Right lobe of liver (tissue), 6 donors: Measurements from ENCODE around the gene CDKL5. TPM values are rescaled to one million over a fixed set of nuclear protein-coding genes. Genes with fewer than 3 reads are reported as not detected.

Source experiments
- ATAC-seq, 4 donors: fragments of 200-7000 bp; cut with Tn5 transposase; one replicate each; pipeline ENCODE4 v1.9.1; 2020; ENCODE audit warnings: mild to moderate bottlenecking in 4 of 4, moderate library complexity in 4 of 4
- DNase-seq, 3 donors: peaks; one replicate each; pipeline ENCODE4 v3.0.0-alpha.2; 2020
- H3K27ac ChIP-seq, 3 donors: fragments of 200-600 bp; one replicate each; pipeline ENCODE4 v1.8.0; 2022
- H3K27me3 ChIP-seq, 2 donors: fragments of 200-600 bp; one replicate each; pipeline ENCODE4 v1.8.0; 2022
- H3K36me3 ChIP-seq, 4 donors: fragments of 200-600 bp; sonication (generic) in 1 of 4; one replicate each; pipeline versions ENCODE4 v1.5.1 to v1.8.0; 2017 to 2022; ENCODE audit warnings: control low read depth in 1 of 4
- H3K4me1 ChIP-seq, 4 donors: fragments of 200-600 bp; sonication (generic) in 1 of 4; one replicate each; pipeline versions ENCODE4 v1.5.1 to v1.8.0; 2017 to 2022; ENCODE audit warnings: control low read depth in 1 of 4
- H3K4me3 ChIP-seq, 3 donors: fragments of 200-600 bp; one replicate each; pipeline ENCODE4 v1.8.0; 2022
- H3K9me3 ChIP-seq, 4 donors: fragments of 200-600 bp; sonication (generic) in 1 of 4; one replicate each; pipeline versions ENCODE4 v1.5.1 to v1.8.0; 2017 to 2022; ENCODE audit warnings: control low read depth in 1 of 4
- POLR2A ChIP-seq: fragments of 450-650 bp; IDR thresholded peaks from one replicate; pipeline ENCODE4 v1.6.1; 2017; ENCODE audit warnings: antibody characterized with exemption, mild to moderate bottlenecking
- WGBS: methylation state at CpG from one replicate; pipeline ENCODE4 v1.1.6; 2018; ENCODE audit warnings: low coverage, low lambda C conversion rate; ENCODE audit not compliant: insufficient coverage; ENCODE audit errors: missing lambda C conversion rate; 5-methylcytosine and 5-hydroxymethylcytosine counted together
- intact Hi-C, 2 donors: fragments of 100-400 bp; cut with DNase I; formaldehyde crosslinking; loops; one replicate each; pipeline versions ENCODE4 v1.11.2 to v1.14.1; 2022
- total RNA-seq, 6 experiments: library from RNA; depleted of rRNA in 2 of 6; stranded (reverse); fragments of >200 nt in 2 of 6; fragmentation: NEBNext Ultra II Directional in 3 of 6; extraction: Animal tissue kit (Norgen Biotek cat#: 25700) in 3 of 6; gene quantifications; one replicate each; pipeline versions ENCODE4 v1.1.0 to v1.2.4, GENCODE V29; 2016 to 2023
- TF ChIP-seq, protein P1 (sequence below), 4 donors: fragments of 200-600 bp in 3 of 4; fragments of 450-650 bp in 1 of 4; IDR thresholded peaks; one replicate each; pipeline versions ENCODE4 v1.5.1 to v1.8.0; 2016 to 2022; ENCODE audit warnings: antibody characterized with exemption in 4 of 4, mild to moderate bottlenecking in 2 of 4
- donor health status: DM: no; HTN: yes; CAD: no.
- donor health status: DM: no; HTN: no; CAD: no.
- donor health status: DM: no; HTN: no; CAD: no.
- donor health status: DM: no; HTN: yes; CAD: no.
- donor health status: DM: no; HTN: yes; CAD: no.

Gene CDKL5
- total RNA-seq, 6 experiments from 2014 or later = 1.7 to 3.1 (median 2.4) TPM

DNA sequence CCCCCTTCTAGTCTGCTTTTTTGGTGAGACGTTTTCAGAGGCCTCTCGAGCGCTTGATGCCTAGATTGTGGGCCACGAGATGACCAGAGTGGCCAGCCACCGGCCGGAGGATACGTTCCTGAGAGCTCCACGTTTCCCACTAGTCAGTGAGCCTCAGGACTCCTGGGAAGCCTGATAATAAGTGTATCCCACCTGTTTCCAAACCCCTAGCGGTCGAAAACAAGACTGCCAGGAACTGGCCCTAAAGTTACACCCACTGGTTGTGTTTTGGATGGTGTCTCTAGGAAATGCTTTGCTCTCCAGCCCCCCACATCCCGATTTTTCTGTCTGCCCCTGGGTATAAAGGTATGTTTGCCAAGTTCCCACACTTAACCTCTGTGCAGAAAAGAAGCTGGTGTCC, 251.1 kb downstream of the CDKL5 start:
- no peak overlapping the region for H3K27ac ChIP-seq
- no peak overlapping the region for H3K4me3 ChIP-seq
- intact Hi-C loops = no loop called here
- H3K9me3 ChIP-seq = no peaks in the 10 kb centered on the region
- DNase-seq (no peak), ATAC-seq (no peak)
- H3K4me1 ChIP-seq = no peaks in the 10 kb centered on the region
- TF ChIP-seq, protein P1, sequence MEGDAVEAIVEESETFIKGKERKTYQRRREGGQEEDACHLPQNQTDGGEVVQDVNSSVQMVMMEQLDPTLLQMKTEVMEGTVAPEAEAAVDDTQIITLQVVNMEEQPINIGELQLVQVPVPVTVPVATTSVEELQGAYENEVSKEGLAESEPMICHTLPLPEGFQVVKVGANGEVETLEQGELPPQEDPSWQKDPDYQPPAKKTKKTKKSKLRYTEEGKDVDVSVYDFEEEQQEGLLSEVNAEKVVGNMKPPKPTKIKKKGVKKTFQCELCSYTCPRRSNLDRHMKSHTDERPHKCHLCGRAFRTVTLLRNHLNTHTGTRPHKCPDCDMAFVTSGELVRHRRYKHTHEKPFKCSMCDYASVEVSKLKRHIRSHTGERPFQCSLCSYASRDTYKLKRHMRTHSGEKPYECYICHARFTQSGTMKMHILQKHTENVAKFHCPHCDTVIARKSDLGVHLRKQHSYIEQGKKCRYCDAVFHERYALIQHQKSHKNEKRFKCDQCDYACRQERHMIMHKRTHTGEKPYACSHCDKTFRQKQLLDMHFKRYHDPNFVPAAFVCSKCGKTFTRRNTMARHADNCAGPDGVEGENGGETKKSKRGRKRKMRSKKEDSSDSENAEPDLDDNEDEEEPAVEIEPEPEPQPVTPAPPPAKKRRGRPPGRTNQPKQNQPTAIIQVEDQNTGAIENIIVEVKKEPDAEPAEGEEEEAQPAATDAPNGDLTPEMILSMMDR (IDR thresholded peaks at IDR 0.05) = no peak
- TF ChIP-seq POLR2A = no peak
- WGBS = 35% methylated on average over 7 of the region's 11 CpGs
- no peaks in the 10 kb centered on the region for H3K27me3 ChIP-seq
- H3K36me3 ChIP-seq = no peaks in the 10 kb centered on the region

DNA sequence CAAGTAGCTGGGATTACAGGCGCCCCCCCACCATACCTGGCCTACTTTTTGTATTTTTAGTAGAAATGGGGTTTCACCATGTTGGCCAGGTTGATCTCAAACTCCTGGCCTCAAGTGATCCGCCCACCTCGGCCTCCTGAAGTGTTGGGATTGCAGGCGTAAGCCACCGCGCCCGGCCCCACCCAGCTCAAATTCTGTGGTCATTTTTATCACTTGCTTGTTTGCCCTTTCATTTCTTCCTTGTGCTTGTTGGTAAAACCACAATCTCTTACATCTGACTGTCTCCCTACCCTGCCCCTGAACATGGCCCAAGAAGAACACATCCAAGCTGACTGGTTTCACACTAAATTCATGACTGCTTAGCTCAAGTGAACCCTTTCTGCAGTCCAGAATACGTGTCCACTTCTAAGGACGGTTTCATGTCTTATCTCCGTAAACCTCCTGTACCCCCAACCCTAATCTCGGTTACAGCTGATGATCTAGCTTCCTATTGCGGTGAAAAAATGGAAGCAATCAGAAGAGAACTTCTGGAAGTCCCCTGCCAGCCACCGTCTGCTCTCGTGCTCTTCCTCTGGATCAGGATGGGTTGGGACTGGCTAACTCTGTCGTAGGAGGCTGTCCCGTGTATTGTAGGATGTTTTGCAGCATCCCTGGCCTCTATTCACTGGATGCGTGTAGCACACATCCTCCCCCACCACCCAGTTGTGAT, 251.9 kb downstream of the CDKL5 start:
- Histone ChIP-seq H3K4me3 (no peak overlapping the region), H3K4me1 (no peaks in the 10 kb centered on the region), H3K36me3 (no peaks in the 10 kb centered on the region), H3K9me3 (no peaks in the 10 kb centered on the region), H3K27me3 (no peaks in the 10 kb centered on the region), H3K27ac (no peak overlapping the region)
- no peak for TF ChIP-seq POLR2A
- TF ChIP-seq, protein P1 (IDR thresholded peaks at IDR 0.05) = no peak
- DNase-seq (no peak), ATAC-seq (no peak)
- 71% methylated on average over 16 of the region's 17 CpGs for WGBS
- intact Hi-C loops = no loop called here

DNA sequence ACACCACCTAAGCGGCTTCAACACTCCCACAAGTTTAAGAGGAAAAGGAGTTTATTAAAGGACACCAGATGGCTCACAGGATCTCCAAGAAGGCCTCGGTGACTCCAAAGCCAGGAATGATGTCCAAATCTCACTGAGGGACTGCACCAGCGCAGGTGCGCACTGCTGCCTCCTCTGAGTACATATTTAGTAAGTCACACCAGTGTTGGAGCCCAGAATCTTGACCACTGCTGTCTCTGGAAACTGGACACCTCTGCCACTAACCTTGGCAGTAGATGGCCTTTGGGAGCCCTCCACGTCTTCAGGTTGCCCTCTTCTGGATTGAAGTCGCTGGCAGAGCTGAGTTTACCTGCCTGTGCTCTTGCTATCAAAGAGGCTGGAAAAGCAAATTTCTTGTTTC, 256.6 kb downstream of the CDKL5 start:
- ATAC-seq (no peak), DNase-seq (no peak)
- no peaks in the 10 kb centered on the region for H3K4me1 ChIP-seq
- TF ChIP-seq, protein P1 (IDR thresholded peaks at IDR 0.05) = no peak
- TF ChIP-seq POLR2A = no peak
- no peaks in the 10 kb centered on the region for H3K36me3 ChIP-seq
- no peak overlapping the region for H3K4me3 ChIP-seq
- WGBS = 67% methylated on average over 6 of the region's 6 CpGs
- H3K27ac ChIP-seq = no peak overlapping the region
- intact Hi-C loops = no loop called here
- H3K9me3 ChIP-seq = no peaks in the 10 kb centered on the region
- H3K27me3 ChIP-seq = no peaks in the 10 kb centered on the region

DNA sequence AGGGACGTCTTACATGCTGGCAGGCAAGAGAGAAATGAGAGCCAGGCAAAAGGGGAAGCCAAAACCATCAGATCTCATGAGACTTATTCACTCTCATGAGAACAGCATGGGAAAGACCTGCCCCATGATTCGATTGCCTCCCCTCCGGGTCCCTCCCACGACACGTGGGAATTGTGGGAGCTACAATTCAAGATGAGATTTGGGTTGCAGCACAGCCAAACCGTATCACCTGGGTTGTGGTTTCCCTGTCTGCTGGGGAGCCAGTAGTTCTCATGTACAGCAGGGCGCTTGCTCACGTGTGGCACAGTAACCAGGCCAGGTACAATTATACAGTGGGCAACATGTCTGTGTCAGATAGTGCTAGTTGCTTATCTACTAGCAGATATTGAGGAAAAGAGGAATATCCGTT, 257.6 kb downstream of the CDKL5 start:
- TF ChIP-seq, protein P1 (IDR thresholded peaks at IDR 0.05) = no peak
- TF ChIP-seq POLR2A = no peak
- 52% methylated on average over 7 of the region's 9 CpGs for WGBS
- no peak overlapping the region for H3K27ac ChIP-seq
- H3K27me3 ChIP-seq = no peaks in the 10 kb centered on the region
- no peak for DNase-seq
- no peak for ATAC-seq
- H3K4me3 ChIP-seq = no peak overlapping the region
- no peaks in the 10 kb centered on the region for H3K36me3 ChIP-seq
- no peaks in the 10 kb centered on the region for H3K9me3 ChIP-seq
- no peaks in the 10 kb centered on the region for H3K4me1 ChIP-seq
- intact Hi-C loops = no loop called here
